Thymus (tissue), 11 donors: ENCODE data around the gene KLHL24. TPM values are rescaled to one million over a fixed set of nuclear protein-coding genes. Genes with fewer than 3 reads are reported as not detected.
"Not testable (repeated sequence)": the region's sequence is repeated elsewhere in the genome, so short reads cannot be mapped to it uniquely, and the experiment has no call there.

Experiments used
- DNase-seq, 9 donors: peaks; one replicate each; pipeline ENCODE4 v3.0.0-alpha.2; 2013; ENCODE audit warnings: low spot score in 9 of 9, low read depth in 6 of 9, missing footprints in 1 of 9
- H3K27ac ChIP-seq, 2 donors: one replicate each; pipeline ENCODE4 v1.5.1; 2013; ENCODE audit warnings: control low read depth in 1 of 2, low read depth in 1 of 2, low read length in 1 of 2, mild to moderate bottlenecking in 1 of 2, moderate library complexity in 1 of 2
- H3K27me3 ChIP-seq, 2 donors: one replicate each; pipeline ENCODE4 v1.5.1; 2013; ENCODE audit warnings: low read length in 1 of 2; ENCODE audit not compliant: control insufficient read depth in 2 of 2, insufficient read depth in 1 of 2
- H3K36me3 ChIP-seq, 2 donors: one replicate each; pipeline ENCODE4 v1.5.1; 2013; ENCODE audit warnings: low read length in 1 of 2, mild to moderate bottlenecking in 1 of 2, moderate library complexity in 1 of 2; ENCODE audit not compliant: control insufficient read depth in 2 of 2, insufficient read depth in 2 of 2
- H3K4me1 ChIP-seq, 2 donors: one replicate each; pipeline ENCODE4 v1.5.1; 2013; ENCODE audit warnings: low read length in 2 of 2; ENCODE audit not compliant: control insufficient read depth in 2 of 2, insufficient read depth in 2 of 2
- H3K4me3 ChIP-seq, 2 donors: one replicate each; pipeline ENCODE4 v1.5.1; 2013; ENCODE audit warnings: low read length in 2 of 2, control low read depth in 1 of 2, mild to moderate bottlenecking in 1 of 2
- H3K9me3 ChIP-seq, 2 donors: one replicate each; pipeline ENCODE4 v1.5.1; 2013; ENCODE audit warnings: low read length in 1 of 2, mild to moderate bottlenecking in 1 of 2; ENCODE audit not compliant: control insufficient read depth in 2 of 2, insufficient read depth in 1 of 2
- WGBS: extraction: QIAGEN DNeasy Blood & Tissue Kit; methylation state at CpG from one replicate; pipeline ENCODE4 v1.1.7; 2013; 5-methylcytosine and 5-hydroxymethylcytosine counted together
- polyA plus RNA-seq: library from polyadenylated mRNA; stranded (reverse); fragments of 200-250 nt; gene quantifications from one replicate; pipeline ENCODE4 v1.2.3, GENCODE V29; 2013
- total RNA-seq: library from RNA; stranded (reverse); fragments of 120-200 nt; gene quantifications from one replicate; pipeline ENCODE4 v1.2.4, GENCODE V29; 2013
- donor health status: healthy.

The KLHL24 gene
- total and polyA plus RNA-seq, 2 donors: 23.1 to 42.1 TPM

DNA sequence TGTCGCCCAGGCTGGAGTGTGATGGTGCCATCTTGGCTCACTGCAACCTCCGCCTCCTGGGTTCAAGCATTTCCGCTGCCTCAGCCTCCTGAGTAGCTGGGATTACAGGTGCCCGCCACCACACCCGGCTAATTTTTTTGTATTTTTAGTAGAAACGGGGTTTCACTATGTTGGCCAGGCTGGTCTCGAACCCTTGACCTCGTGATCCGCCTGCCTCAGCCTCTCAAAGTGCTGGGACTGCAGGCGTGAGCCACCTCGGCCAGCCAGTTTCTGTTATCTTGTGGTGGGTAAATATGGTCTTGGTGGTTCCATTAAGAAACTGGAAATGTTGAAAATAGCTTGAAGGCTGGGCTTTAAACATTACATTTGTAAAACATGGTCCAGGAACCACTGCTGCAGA is 5.2 kb downstream of the KLHL24 start:
- 98% methylated on average over 11 of the region's 11 CpGs for WGBS
- not testable (repeated sequence) for H3K27me3 ChIP-seq, H3K4me3 ChIP-seq, H3K9me3 ChIP-seq, DNase-seq, H3K4me1 ChIP-seq, H3K27ac ChIP-seq, H3K36me3 ChIP-seq

DNA sequence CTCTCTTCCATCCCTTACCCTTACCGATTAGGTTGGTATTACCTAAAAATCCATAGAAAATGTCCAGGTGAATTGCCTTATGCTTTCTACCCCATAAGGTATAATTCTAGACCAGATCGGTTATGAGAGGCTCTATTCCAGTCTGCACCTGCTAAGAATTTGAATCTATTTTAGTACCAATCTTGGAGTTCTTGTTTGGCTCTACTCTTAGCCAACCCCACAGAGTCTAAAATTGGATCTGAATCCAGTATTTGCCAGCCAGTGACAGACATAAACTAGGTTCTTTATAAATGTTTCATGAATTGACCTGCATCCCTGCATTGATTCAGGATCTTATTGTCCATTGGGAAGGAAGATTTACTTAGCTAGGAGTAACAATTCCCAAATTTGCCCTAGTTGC is 6.5 kb downstream of the KLHL24 start:
- H3K4me1 ChIP-seq: peaks cover 6% of the 10 kb centered on the region in 2 donors
- H3K9me3 ChIP-seq: no peaks in the 10 kb centered on the region
- over 99% methylated on average over 2 of the region's 2 CpGs for WGBS
- no peak overlapping the region for H3K27ac ChIP-seq
- peaks cover 0 to 2% of the 10 kb centered on the region in 2 donors for H3K36me3 ChIP-seq
- no peaks in the 10 kb centered on the region for H3K27me3 ChIP-seq
- H3K4me3 ChIP-seq: no peak overlapping the region
- no peak for DNase-seq

DNA sequence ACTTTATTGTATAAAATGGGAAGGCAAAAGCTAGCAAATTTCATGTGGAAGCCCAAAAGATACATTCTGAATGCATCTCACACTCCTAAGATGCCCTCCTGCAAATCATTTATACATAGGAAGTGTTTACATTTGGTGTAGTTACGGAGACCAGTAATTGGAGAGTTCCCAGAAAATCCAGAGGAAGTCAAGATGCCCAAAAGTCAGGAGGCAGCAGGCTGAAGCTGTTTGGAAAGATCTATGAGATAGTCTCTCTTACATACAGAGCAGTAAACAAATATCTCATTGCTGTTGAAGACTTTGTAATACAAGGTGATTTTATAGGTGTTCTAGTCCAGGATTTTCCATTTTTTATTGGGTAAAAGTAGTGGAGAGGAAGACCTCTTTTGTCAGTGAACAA is 8.8 kb downstream of the KLHL24 start:
- no peak for DNase-seq
- WGBS: 93% methylated on average over 1 of the region's 1 CpG
- Histone ChIP-seq H3K4me3 (no peak overlapping the region), H3K27me3 (no peaks in the 10 kb centered on the region), H3K9me3 (no peaks in the 10 kb centered on the region), H3K27ac (no peak overlapping the region), H3K4me1 (no peaks in the 10 kb centered on the region), H3K36me3 (peaks cover 3% of the 10 kb centered on the region in 2 donors)

GRCh38 chr3:183645254-183645653 is 9.8 kb downstream of the KLHL24 start:
- no peaks in the 10 kb centered on the region for H3K9me3 ChIP-seq
- no peak overlapping the region for H3K4me3 ChIP-seq
- H3K27ac ChIP-seq: no peak overlapping the region
- peaks cover 3 to 10% of the 10 kb centered on the region in 2 donors for H3K36me3 ChIP-seq
- H3K4me1 ChIP-seq: no peaks in the 10 kb centered on the region
- 99% methylated on average over 2 of the region's 2 CpGs for WGBS
- no peaks in the 10 kb centered on the region for H3K27me3 ChIP-seq
- no peak for DNase-seq

GRCh38 chr3:183650554-183650953 is 15.1 kb downstream of the KLHL24 start:
- over 99% methylated on average over 4 of the region's 4 CpGs for WGBS
- Histone ChIP-seq H3K9me3 (peaks cover 15 to 19% of the 10 kb centered on the region in 2 donors), H3K27me3 (no peaks in the 10 kb centered on the region), H3K4me1 (no peaks in the 10 kb centered on the region), H3K27ac (no peak overlapping the region), H3K4me3 (no peak overlapping the region), H3K36me3 (peaks cover 28 to 42% of the 10 kb centered on the region in 2 donors)
- DNase-seq: no peak

DNA sequence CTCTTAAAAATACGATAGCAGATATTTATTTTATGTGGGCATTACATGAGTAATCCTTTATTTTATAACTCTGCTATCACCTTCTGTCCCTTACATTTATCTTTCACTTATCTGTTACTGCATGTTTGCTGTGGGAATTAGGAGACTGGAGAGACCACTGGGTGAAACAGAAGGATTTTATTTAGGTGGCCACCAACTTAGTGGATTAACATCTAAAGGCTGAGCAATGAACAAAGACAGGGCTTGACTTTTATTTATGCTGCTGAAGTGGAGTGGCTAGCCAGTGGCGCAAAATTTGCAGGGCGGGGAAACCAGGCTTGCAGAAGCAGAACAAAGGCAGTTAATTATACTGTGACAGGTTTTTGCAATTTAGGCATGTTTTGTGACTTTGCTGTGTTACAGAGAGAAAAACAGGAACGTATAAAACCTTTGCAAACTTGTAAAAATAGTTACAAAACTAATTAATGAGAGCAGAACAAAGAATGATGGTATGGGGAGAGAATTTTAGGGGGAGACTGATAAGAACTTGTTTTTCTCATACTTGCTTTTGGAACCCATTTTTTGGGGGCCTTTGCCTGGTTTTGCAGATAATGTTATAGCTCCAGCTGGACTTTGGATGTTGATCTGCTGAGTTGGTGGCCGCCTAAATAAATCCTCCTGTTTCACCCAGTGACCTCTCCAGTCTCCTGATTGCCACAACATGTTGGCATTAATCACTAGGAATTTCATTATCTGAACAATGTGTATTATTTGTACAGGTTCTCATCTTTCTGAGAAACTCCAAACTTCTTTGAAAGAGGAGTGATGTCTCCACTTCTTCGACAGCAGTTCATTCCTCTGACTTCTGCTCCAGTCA is 18.0 kb downstream of the KLHL24 start:
- H3K27ac ChIP-seq: no peak overlapping the region
- H3K4me3 ChIP-seq: no peak overlapping the region
- peak in 2 of 9 donors; percentile 22 to 47 for DNase-seq
- peaks cover 25 to 42% of the 10 kb centered on the region in 2 donors for H3K36me3 ChIP-seq
- H3K27me3 ChIP-seq: no peaks in the 10 kb centered on the region
- peaks cover 15 to 19% of the 10 kb centered on the region in 2 donors for H3K9me3 ChIP-seq
- H3K4me1 ChIP-seq: no peaks in the 10 kb centered on the region
- 98% methylated on average over 6 of the region's 6 CpGs for WGBS

- Histone ChIP-seq H3K27ac (no peak overlapping the region), H3K9me3 (peaks cover 15 to 19% of the 10 kb centered on the region in 2 donors)
- 98% methylated on average over 1 of the region's 1 CpG for WGBS
These were observed 19.3 kb downstream of the KLHL24 start for GRCh38 chr3:183654727-183655126.

GRCh38 chr3:183662099-183662498 is 26.7 kb downstream of the KLHL24 start:
- Histone ChIP-seq H3K27ac (no peak overlapping the region), H3K4me1 (no peaks in the 10 kb centered on the region), H3K4me3 (no peak overlapping the region), H3K36me3 (peaks cover 23 to 39% of the 10 kb centered on the region in 2 donors), H3K9me3 (no peaks in the 10 kb centered on the region), H3K27me3 (no peaks in the 10 kb centered on the region)
- no peak for DNase-seq
- 96% methylated on average over 3 of the region's 3 CpGs for WGBS

More at GRCh38 chr3:183654727-183655126, 19.3 kb downstream of the KLHL24 start:
- Histone ChIP-seq H3K27me3 (no peaks in the 10 kb centered on the region), H3K36me3 (peaks cover 31 to 42% of the 10 kb centered on the region in 2 donors), H3K4me3 (no peak overlapping the region), H3K4me1 (no peaks in the 10 kb centered on the region)
- DNase-seq: no peak

DNA sequence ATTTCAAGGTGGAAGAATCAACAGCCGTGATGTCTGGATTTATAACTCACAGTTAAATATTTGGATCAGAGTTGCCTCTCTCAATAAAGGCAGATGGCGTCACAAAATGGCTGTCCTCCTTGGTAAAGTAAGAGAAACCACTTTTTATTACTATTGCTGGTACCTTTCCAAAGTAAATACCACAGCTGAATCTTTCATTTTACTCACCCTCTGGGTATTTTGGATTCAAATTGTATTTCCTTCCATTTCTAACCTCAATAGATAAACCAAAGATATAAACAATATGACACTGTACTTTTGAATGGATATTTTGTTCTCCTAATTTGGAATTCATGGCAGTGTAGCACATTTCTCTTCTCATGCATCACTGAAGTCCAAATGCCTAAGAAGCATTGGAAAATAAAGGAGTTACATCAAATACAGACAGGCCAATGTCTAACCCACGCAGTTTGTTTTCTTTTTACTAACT is 29.5 kb downstream of the KLHL24 start:
- WGBS: 96% methylated on average over 3 of the region's 3 CpGs
- no peak for DNase-seq
- H3K4me1 ChIP-seq: no peaks in the 10 kb centered on the region
- peaks cover 35 to 57% of the 10 kb centered on the region in 2 donors for H3K36me3 ChIP-seq
- H3K27me3 ChIP-seq: no peaks in the 10 kb centered on the region
- H3K4me3 ChIP-seq: no peak overlapping the region
- no peaks in the 10 kb centered on the region for H3K9me3 ChIP-seq
- H3K27ac ChIP-seq: no peak overlapping the region
